HG02610 (cell line): ENCODE measurements around the gene TSSK6.

Experiments
- ATAC-seq: cut with Tn5 transposase; IDR thresholded peaks from one replicate; pipeline ENCODE4 v1.9.1; 2021; ENCODE audit warnings: mild to moderate bottlenecking, moderate library complexity; ENCODE audit not compliant: unreplicated experiment

Gene TSSK6

GRCh38 chr19:19531951-19532805 is 16.8 kb upstream of the TSSK6 start:
- ATAC-seq = no peak

GRCh38 chr19:19530889-19531288 is 15.5 kb upstream of the TSSK6 start:
- ATAC-seq = no peak

- ATAC-seq = no peak
Measured at GRCh38 chr19:19530423-19530804, 15.1 kb upstream of the TSSK6 start.

DNA sequence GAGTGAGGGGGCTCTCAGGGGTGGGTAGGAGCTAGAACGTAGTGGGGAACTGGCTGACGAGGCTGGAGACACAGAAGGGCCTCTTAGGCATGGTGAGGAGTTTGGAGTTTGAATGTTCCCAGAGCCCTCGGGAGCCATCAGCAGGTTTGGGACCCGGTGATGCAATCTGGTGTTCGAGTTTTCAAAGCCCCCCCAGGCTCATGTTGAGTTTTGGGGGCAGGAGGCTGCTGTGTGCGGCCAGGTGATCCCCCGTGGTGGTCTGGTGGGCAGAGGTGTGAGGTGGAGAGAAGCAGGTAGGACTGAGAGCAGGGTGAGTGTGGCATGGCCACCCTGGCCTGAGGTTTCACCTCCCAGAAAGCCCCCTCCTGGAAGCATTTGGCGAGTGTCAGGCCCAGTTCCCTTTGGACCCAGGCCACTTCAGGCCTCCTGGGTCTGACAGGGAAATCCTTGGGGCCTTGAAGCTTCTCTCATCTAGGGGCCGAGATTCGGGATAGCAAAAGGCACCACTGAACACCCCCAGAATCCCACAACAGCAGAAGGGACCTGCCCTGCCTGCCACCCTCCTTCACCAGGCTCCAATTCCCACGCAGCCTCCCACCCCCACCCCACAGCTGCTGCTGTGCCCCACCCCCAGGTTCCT is 14.6 kb upstream of the TSSK6 start:
- ATAC-seq = no peak

DNA sequence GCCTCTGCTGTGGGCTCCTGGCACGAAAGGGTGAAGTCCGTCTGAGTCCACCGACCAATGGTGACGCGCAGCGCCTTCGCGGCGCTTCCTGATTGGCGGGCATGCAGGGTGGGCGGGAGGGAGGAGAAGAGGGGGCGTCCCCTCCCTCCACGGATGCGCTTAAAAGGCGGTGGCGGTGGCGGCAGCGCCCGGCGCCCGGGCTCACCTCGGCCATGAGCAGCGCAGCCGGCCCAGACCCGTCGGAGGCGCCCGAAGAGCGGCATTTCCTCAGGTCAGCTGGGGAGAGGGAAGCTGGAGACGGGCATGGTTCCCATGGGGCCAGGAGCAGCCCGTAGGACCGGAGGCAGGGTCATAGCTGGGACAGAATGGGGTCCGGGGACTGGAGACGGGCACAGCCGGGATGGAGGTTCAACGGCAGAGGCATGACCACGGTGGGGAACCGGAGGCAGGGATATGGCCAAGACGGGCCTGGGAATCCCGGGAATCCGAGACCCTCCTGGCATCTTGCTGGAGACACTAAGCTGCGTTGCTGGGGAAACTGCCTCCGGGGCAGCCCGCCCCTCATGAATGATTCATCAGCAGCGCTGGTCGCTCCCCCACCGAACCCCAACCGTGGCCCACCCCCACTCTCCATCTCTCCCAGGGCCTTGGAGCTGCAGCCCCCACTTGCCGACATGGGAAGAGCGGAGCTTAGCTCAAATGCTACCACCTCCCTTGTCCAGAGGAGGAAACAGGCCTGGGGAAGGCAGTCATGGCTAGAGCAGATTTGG is 13.6 kb upstream of the TSSK6 start, which contains the start of gene YJEFN3:
Gene YJEFN3, plus strand, starts transcription at position 191 of the 770 bp plus-strand sequence. Its CDS starts 22 bp downstream, at position 213.
- ATAC-seq = no peak

DNA sequence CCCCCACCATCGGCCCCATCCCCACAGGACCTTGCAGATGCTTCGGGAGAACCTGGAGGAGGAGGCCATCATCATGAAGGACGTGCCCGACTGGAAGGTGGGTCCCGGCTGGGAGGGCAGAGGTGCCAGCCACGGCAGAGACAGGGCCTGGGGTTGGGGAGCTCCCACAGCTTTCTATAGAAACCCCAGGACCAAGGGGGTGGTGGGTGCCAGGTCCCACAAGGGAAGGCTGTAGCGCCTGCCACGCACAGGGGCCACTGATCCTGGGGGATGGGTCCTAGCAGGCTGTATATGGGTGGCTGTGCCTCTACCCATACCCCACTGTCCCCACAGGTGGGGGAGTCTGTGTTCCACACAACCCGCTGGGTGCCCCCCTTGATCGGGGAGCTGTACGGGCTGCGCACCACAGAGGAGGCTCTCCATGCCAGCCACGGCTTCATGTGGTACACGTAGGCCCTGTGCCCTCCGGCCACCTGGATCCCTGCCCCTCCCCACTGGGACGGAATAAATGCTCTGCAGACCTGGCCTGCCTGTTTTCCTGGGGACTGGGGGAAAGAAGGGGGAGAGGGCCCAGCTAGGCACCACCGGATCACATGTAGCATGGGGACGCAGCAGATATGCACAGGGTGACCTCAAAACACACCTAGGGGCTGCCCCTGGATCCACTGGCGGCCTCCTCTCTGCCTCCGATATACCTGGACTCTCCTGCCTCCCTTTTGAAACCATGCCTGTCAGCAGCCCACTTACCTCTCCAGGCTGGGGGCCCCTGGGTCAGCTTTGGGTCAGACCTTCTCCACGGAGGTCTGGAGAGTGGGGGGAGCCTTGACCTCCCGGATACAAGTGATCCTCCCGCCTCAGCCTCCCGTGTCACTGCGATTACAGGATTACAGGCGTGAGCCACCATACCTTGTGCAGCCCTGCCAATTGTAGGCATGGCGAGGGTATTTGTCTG is 12.6 kb upstream of the TSSK6 start:
- ATAC-seq = no peak

GRCh38 chr19:19527371-19527656 is 12.0 kb upstream of the TSSK6 start:
- no peak for ATAC-seq

DNA sequence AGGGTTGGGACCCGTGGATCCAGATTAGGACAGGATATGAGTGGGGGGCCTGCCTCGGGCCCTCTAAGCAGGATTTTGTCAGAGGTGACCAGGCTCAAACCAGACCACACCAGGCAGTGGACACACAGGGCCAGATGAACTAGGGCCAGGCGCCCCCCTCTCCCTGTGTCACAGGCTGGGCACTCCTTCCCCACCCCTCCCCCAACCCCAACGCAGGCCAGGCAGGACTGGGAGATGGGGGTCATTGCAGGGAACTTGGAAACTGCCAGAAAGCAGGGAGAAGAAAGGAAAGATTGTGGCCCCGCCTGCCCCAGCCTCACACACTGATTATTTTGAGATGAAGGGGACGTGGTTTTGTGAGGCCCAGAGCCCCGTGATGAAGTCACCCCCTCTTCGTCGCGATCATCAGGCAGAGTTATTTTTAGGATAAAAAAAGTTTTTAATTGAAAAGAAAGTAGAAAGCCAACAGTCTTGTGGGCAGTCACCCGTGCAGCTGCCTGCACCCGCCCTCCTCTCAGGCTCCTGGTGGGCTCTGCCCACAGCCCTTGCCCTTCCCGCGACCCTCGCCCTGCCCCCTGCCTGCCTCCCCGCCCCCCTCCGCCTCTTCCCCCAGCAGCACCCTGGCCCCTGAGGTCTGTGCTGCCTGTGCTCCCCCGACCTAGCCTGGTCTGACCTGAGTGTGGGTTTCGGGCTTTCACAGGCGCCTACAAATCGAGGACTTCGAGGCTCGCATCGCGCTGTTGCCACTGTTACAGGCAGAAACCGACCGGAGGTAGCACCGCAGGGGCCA is 11.4 kb upstream of the TSSK6 start:
- no peak for ATAC-seq

GRCh38 chr19:19525611-19526380 is 10.4 kb upstream of the TSSK6 start:
- no peak for ATAC-seq

GRCh38 chr19:19524053-19524452 is 8.7 kb upstream of the TSSK6 start:
- no peak for ATAC-seq

- no peak for ATAC-seq
Measured at GRCh38 chr19:19523177-19523576, 7.8 kb upstream of the TSSK6 start.

- ATAC-seq = no peak
Measured at GRCh38 chr19:19520989-19521388, 5.6 kb upstream of the TSSK6 start.

DNA sequence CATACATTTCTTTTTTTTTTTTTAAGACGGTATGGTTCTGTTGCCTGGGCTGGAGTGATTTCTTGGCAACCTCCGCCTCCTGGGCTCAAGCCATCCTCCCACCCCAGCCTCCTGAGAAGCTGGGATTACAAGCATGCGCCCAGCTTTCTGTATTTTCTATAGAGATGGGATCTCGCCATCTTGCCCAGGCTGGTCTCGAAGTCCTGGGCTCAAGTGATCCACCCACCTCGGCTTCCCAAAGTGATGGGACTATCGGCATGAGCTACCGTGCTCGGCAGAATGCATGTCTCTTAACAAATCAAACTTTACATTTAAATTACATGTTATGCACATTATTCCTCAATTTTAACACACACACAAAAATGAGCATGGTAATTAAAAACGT is 1.9 kb upstream of the TSSK6 start:
- no peak for ATAC-seq

DNA sequence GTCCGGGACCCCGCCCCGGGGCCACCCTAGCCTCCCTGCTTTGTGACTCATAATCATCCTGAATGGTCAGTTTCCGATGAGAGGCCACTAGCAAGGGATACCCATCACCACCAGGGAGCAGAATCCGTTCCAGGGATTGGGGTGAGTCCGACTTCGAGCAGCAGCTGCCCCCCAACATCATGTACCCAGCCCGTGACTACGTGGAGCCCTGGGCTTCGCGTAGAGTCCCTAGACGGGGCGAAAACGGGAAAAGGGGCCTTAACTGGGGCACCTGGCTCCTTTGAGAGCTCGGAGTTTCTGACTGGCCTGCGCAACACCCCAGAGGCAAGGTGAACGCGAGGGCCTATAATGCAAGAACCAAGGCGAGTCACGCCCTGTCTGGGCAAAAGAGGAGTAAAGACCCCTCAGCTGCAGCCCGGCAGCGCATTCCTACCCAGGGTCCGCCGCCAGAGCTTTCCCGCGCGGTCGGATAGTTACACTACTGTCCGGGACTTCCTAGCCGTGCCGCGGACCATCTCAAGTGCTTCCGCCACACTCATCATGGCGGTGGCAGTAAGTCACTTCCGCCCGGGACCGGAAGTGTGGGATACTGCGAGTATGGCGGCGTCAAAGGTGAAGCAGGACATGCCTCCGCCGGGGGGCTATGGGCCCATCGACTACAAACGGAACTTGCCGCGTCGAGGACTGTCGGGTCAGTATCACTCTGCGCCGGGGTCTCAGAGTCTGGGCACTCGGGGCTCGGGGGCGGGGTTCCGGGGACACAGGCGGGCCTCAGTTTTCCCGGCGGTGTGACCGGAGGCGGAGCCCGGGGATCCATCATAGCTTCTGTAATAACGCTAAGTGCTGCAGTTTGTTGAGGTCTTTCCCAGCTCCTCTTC is 533 bp upstream of the TSSK6 start, which contains the start of gene NDUFA13:
Gene NDUFA13, plus strand, starts transcription at position 584 of the 878 bp plus-strand sequence. Its CDS starts 14 bp downstream, at position 598.
- peak; percentile 82 for ATAC-seq

DNA sequence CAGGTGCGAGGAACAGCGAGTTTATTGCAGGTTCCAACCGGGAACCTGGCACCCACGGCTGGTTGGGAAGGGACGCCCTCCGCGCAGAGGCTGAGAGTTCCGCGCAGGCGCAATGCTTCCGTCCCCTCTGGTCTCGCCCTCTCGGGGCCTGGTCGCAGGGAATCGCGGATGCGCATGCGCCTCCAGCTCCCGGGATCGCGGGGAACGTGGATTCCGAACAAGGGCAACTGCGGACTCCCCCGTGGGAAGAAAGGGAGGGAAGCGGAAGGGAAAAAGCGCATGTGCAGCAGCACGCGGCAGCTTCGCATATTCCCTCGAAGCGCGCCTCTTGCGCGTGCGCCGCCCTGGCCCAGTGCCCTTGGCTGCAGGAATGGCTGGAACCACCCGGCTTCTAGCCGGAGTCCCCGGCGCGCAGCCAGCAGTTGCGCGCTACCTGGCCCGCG is 1.1 kb downstream of the TSSK6 start:
- ATAC-seq = no peak

GRCh38 chr19:19513682-19514081 is 1.7 kb downstream of the TSSK6 start:
- no peak for ATAC-seq

- no peak for ATAC-seq
Measured at GRCh38 chr19:19510432-19510831, 4.9 kb downstream of the TSSK6 start.

GRCh38 chr19:19508217-19508616 is 7.1 kb downstream of the TSSK6 start:
- no peak for ATAC-seq
